ENCODE results near the gene PCYOX1L. TPM values are rescaled to one million over a fixed set of nuclear protein-coding genes. Genes with fewer than 3 reads are reported as not detected.

Gene PCYOX1L
- total RNA-seq, 4 donors from 2014 or later = 2.1 to 4.6 (median 3.1) TPM

DNA sequence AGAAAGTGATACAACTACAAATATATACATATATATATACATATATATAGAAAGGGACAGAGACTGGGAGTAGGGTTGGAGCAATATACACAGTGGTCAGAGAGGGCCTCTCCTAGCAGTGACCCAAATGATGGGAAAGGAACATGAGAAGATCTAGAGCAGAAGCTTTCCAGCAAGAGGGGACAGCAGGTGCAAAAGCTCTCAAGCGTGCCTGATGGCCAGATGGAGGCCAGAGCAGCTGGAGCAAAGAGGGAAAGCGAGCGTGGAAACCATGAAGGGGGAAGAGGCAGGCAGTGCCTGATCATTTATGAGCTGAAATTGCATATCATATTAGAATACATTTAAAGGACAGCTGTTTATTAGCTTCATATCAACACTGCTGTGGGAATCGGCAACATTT, 20.1 kb upstream of the PCYOX1L start:
- H3K4me1 ChIP-seq = peaks cover 0 to 7% (median 0%) of the 10 kb centered on the region in 3 donors
- H3K27ac ChIP-seq = no peak overlapping the region
- H3K27me3 ChIP-seq = no peaks in the 10 kb centered on the region
- H3K4me3 ChIP-seq = no peak overlapping the region
- no peaks in the 10 kb centered on the region for H3K9me3 ChIP-seq
- no peak for DNase-seq
- peaks cover 0 to 45% (median 4%) of the 10 kb centered on the region in 3 donors for H3K36me3 ChIP-seq
- TF ChIP-seq POLR2A (IDR thresholded peaks at IDR 0.05) = no peak
- TF ChIP-seq, protein P1, sequence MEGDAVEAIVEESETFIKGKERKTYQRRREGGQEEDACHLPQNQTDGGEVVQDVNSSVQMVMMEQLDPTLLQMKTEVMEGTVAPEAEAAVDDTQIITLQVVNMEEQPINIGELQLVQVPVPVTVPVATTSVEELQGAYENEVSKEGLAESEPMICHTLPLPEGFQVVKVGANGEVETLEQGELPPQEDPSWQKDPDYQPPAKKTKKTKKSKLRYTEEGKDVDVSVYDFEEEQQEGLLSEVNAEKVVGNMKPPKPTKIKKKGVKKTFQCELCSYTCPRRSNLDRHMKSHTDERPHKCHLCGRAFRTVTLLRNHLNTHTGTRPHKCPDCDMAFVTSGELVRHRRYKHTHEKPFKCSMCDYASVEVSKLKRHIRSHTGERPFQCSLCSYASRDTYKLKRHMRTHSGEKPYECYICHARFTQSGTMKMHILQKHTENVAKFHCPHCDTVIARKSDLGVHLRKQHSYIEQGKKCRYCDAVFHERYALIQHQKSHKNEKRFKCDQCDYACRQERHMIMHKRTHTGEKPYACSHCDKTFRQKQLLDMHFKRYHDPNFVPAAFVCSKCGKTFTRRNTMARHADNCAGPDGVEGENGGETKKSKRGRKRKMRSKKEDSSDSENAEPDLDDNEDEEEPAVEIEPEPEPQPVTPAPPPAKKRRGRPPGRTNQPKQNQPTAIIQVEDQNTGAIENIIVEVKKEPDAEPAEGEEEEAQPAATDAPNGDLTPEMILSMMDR (IDR thresholded peaks at IDR 0.05) = no peak
- WGBS, 2 donors = 89 to 92% methylated on average over 4 of the region's 4 CpGs
- intact Hi-C loops (cut with DNase I) = no loop called here

DNA sequence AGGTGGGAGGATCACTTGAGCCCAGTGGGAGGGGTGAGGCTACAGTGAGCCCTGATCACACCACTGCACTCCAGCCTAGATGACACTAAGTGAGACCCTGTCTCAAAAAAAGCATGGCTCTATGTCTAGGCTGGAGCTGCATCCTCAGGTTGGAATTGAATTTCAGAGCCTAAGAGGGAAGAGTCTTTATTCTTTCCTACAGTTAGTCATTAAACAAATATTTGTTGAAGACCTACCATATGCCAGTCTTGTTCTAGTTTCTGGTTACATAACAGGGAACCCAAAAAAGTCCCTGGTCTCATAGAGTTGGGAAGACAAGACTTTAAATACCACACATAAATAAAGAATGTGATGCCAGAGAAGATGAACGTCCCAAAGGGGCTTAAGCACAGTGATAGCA, 19.5 kb upstream of the PCYOX1L start:
- Histone ChIP-seq H3K4me1 (peaks cover 0 to 4% (median 0%) of the 10 kb centered on the region in 3 donors), H3K27ac (no peak overlapping the region), H3K9me3 (no peaks in the 10 kb centered on the region), H3K4me3 (no peak overlapping the region), H3K36me3 (peaks cover 0 to 39% (median 4%) of the 10 kb centered on the region in 3 donors), H3K27me3 (no peaks in the 10 kb centered on the region)
- intact Hi-C loops (cut with DNase I) = no loop called here
- 28 to 50% methylated on average over 1 of the region's 1 CpG for WGBS, 2 donors
- TF ChIP-seq, protein P1 (IDR thresholded peaks at IDR 0.05) = no peak
- TF ChIP-seq POLR2A (IDR thresholded peaks at IDR 0.05) = no peak
- no peak for DNase-seq

DNA sequence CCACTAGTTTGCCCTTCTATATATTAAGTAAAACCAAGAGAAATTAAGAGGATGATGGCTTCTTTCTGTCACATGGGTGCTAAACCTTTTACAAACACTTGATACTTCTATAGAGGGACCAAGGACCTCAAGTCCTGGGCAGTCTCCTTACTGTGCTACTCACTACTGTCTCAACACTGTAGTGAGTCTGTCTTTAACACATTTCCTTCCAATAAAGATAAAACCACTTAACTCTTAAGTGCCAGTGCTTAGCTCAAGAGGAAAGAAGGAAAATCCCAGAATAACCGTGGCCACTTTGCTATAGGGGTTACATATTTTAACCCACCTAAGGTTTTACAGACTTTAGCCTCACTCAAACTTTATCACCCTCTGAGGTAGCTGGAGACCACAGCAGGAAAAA, 16.9 kb upstream of the PCYOX1L start:
- WGBS, 2 donors = 73% methylated on average over 1 of the region's 1 CpG
- no peaks in the 10 kb centered on the region for H3K9me3 ChIP-seq
- TF ChIP-seq POLR2A (IDR thresholded peaks at IDR 0.05) = no peak
- TF ChIP-seq, protein P1 (IDR thresholded peaks at IDR 0.05) = no peak
- no peak overlapping the region for H3K4me3 ChIP-seq
- intact Hi-C loops (cut with DNase I) = no loop called here
- H3K27me3 ChIP-seq = no peaks in the 10 kb centered on the region
- DNase-seq = no peak
- peaks cover 0 to 28% (median 2%) of the 10 kb centered on the region in 3 donors for H3K36me3 ChIP-seq
- H3K4me1 ChIP-seq = peaks cover 0 to 17% (median 6%) of the 10 kb centered on the region in 3 donors
- no peak overlapping the region for H3K27ac ChIP-seq

DNA sequence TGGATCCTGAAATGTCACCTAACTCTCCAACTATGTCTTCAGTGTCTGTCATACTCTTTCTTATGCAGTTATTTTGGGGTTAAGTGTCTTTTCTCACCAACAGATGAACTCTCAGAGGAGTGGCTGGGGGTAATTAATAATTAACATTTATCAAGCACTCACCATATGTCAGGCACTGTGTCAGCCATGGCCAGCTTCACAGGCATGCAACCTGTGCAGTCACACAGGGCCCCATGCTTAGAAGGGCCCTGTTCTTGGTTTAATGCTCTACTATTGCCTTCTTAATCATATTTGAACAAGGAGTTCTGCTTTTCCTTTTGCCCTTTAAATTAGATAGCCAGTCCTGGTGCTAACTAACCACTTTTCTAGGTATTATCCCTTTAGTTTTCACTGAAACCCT, 16.0 kb upstream of the PCYOX1L start:
- Histone ChIP-seq H3K4me1 (peaks cover 0 to 25% (median 13%) of the 10 kb centered on the region in 3 donors), H3K4me3 (no peak overlapping the region), H3K27me3 (no peaks in the 10 kb centered on the region), H3K9me3 (no peaks in the 10 kb centered on the region), H3K27ac (no peak overlapping the region), H3K36me3 (peaks cover 0 to 19% (median 0%) of the 10 kb centered on the region in 3 donors)
- TF ChIP-seq, protein P1 (IDR thresholded peaks at IDR 0.05) = no peak
- no peak for TF ChIP-seq POLR2A (IDR thresholded peaks at IDR 0.05)
- intact Hi-C loops (cut with DNase I) = no loop called here
- DNase-seq = no peak

DNA sequence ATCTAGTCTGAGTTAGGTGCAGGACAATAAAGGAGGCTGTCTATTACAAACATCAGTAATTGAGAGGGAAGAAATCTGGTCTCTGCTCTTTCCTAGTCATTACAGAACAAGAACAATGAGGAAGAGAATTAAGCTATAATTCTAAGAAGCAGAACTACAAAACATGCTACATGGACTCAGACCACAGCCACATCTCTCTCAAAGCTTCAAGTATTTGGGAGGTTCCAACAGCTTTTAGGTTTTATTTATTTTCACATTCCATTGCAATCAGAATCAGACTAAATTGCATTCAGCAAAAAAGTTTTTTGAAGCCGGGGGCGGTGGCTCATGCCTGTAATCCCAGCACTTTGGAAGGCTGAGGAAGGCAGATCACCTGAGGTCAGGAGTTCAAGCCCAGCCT, 13.7 kb upstream of the PCYOX1L start:
- Histone ChIP-seq H3K27ac (peak overlapping the region in 3 of 4 donors; percentile 89 to 90 (median 90)), H3K4me1 (peaks cover 0 to 48% (median 26%) of the 10 kb centered on the region in 3 donors), H3K36me3 (peaks cover 0 to 21% (median 12%) of the 10 kb centered on the region in 3 donors), H3K9me3 (no peaks in the 10 kb centered on the region), H3K27me3 (no peaks in the 10 kb centered on the region), H3K4me3 (no peak overlapping the region)
- TF ChIP-seq, protein P1 (IDR thresholded peaks at IDR 0.05) = no peak
- no peak for TF ChIP-seq POLR2A (IDR thresholded peaks at IDR 0.05)
- no peak for DNase-seq
- intact Hi-C loops (cut with DNase I) = no loop called here
- 80 to 83% methylated on average over 2 of the region's 2 CpGs for WGBS, 2 donors

All from esophagus squamous epithelium (tissue), 5 donors.